ENCODE results near the gene MRPL36.

MRPL36 gene

GRCh38 chr5:1779782-1780613 lies 19.6 kb downstream of the MRPL36 start:
- DNase-seq, result no peak

- no peak for DNase-seq
Measured at GRCh38 chr5:1779021-1779680, 20.5 kb downstream of the MRPL36 start.

GRCh38 chr5:1778138-1779020 lies 21.3 kb downstream of the MRPL36 start:
- DNase-seq, result no peak

GRCh38 chr5:1777281-1778137 lies 22.1 kb downstream of the MRPL36 start:
- DNase-seq, result no peak

- DNase-seq, result no peak
Measured at GRCh38 chr5:1776831-1777230, 22.8 kb downstream of the MRPL36 start.

GRCh38 chr5:1772634-1773033 lies 27.0 kb downstream of the MRPL36 start:
- no peak for DNase-seq

- no peak for DNase-seq
Measured at GRCh38 chr5:1771149-1772065, 28.2 kb downstream of the MRPL36 start.

GRCh38 chr5:1770443-1770802 lies 29.2 kb downstream of the MRPL36 start:
- no peak for DNase-seq

GRCh38 chr5:1769752-1770442 lies 29.7 kb downstream of the MRPL36 start:
- no peak for DNase-seq

GRCh38 chr5:1769017-1769640 lies 30.5 kb downstream of the MRPL36 start:
- DNase-seq, result no peak

GRCh38 chr5:1768283-1769000 lies 31.2 kb downstream of the MRPL36 start:
- DNase-seq, result no peak

GRCh38 chr5:1767524-1768282 lies 31.9 kb downstream of the MRPL36 start:
- no peak for DNase-seq

- DNase-seq, result no peak
Measured at GRCh38 chr5:1765880-1766235, 33.8 kb downstream of the MRPL36 start.

GRCh38 chr5:1765141-1765879 lies 34.3 kb downstream of the MRPL36 start:
- no peak for DNase-seq

GRCh38 chr5:1764606-1764960 lies 35.1 kb downstream of the MRPL36 start:
- DNase-seq, result no peak

GRCh38 chr5:1763960-1764605 lies 35.6 kb downstream of the MRPL36 start:
- no peak for DNase-seq

GRCh38 chr5:1763548-1763911 lies 36.1 kb downstream of the MRPL36 start:
- DNase-seq, result no peak

Measured in NCI-H2029 (cell line).